GM18499 (cell line): ENCODE data around the gene SHROOM3.

Experiments
- ATAC-seq: cut with Tn5 transposase; IDR thresholded peaks from one replicate; pipeline ENCODE4 v1.9.1; 2021; ENCODE audit warnings: moderate number of reproducible peaks; ENCODE audit not compliant: insufficient read depth, unreplicated experiment

Gene SHROOM3

GRCh38 chr4:76791479-76791878, 356.4 kb downstream of the SHROOM3 start:
- ATAC-seq, result no peak

DNA sequence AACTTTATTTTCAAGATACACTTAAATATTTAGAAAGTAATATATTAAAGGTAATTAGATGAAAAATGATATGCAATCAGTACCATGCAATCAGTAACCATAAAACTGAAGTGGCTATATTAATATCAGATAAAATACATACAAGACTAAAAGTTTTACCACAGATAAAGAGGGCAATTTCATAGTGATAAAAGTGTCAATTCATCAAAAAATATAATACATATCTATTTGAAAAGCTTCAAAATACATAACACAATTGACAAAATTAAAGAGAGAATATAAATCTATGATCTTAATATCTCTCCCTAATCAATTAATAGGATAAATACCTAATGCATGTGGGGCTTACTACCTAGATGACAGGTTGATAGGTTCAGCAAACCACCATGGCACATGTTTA, 357.4 kb downstream of the SHROOM3 start:
- ATAC-seq, result no peak

- no peak for ATAC-seq
Observed at GRCh38 chr4:76795243-76795642, 360.2 kb downstream of the SHROOM3 start.

DNA sequence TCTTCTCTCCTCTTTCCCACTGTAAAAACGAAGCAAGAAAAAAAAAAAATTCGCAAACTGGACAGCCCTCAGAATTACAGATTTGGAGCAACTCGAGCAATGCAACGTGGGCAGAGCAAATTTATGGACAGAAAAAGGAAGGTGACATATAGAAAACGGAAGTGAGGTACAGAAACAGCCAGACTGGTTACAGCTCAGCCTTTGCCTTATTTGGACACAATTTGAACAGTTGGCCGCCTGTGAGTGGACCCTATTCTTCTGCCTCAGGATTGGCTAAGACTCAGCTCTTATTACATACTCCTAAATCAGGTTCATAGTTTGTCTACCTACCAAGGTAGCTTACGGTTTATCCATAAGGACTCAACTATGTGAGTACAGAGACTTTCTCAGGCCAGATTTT, 364.1 kb downstream of the SHROOM3 start:
- ATAC-seq, result no peak

DNA sequence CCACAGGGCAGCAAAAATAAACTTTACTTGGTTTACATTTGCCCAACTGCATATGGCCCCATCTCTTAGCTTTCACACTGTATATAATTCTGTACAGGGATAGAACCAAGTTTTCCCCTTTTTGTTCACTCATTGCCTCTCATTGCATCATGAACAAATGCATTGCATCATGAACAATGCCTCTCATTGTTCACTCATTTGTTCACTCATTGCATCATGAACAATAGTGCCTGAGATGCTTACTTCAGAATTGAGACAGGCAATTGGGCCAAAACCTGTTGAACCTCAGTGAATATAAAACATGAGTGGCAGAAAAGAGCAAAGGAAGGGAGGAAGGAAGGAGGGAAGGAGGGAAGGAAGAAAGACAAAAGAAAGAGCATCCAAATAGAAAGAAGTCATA, 364.7 kb downstream of the SHROOM3 start:
- no peak for ATAC-seq

DNA sequence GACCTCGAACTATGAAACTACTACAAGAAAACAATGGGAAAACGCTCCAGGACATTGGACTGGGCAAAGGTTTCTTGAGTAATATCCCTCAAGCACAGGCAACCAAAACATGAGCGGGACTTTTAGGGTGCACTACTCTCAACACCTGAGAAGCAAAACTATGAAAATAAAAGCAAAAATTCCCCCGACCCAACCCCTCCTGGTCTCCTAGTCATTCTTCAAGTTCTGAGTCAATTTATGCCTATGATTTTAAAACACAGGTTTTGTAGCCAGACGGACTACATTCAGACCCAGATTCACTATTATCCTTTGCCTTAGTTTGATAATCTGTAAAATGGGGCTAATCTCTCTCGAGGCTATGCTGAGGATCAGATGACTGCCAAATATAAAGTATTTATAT, 365.9 kb downstream of the SHROOM3 start:
- no peak for ATAC-seq

- no peak for ATAC-seq
Observed at GRCh38 chr4:76801621-76802235, 366.7 kb downstream of the SHROOM3 start.

DNA sequence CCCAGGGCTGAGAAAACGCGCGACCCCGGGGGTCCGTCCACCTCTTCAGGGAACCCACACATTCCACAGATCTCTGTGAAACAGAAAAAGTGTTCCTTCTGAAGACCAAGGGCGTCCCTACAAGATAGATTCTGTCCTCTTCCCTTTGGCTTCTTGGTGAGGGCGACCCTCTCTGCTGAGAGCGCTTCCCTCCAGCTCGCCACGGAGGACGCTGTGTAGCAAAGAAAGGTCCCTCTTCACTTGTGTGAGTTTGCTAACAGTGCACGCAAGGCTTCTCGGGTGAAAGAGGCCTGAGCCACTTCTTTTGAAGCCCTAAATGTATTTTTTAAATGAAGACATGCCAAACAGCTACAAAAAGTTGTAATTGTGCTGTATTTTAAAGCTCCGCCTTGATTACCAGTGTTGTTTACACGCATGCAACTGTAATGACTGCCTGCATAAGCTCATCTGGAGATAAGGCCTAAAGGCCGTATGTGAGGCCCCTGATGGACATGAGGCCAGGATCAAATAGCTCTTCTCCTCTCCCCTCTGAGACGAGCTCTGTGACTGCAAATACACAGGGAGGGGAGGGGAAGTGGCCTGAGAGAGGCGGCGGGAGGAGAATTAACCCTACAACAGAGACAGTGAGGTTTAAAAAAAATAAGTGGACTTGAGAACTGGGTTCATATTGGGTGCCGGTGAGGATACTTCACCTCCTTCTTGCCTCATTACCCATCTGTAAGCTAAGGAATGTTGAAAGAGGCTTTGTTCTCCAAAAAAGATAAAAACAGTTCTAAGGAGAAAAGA, 367.4 kb downstream of the SHROOM3 start:
- no peak for ATAC-seq

DNA sequence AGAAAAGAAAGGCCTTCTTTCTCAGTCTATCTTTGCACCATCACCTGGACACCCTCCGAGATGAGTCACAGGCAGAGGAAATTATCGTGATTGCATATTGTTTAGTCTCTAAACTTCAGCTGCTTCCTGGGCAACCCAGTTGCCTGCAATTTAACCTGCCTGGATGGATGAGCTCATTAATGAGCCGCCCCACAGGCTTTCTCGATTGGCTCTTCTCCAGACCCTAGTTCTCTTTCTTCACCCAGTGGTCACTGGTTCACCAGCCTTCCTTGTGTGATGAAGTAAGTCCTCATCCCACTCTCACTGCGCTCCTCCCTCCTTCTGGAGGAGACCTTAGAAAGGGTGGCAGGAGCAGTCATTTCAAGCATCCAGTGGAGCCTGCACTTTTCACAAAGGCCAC, 368.5 kb downstream of the SHROOM3 start:
- ATAC-seq, result no peak

- ATAC-seq, result no peak
Observed at GRCh38 chr4:76804096-76804495, 369.1 kb downstream of the SHROOM3 start.

GRCh38 chr4:76806346-76806745, 371.3 kb downstream of the SHROOM3 start:
- ATAC-seq, result no peak

DNA sequence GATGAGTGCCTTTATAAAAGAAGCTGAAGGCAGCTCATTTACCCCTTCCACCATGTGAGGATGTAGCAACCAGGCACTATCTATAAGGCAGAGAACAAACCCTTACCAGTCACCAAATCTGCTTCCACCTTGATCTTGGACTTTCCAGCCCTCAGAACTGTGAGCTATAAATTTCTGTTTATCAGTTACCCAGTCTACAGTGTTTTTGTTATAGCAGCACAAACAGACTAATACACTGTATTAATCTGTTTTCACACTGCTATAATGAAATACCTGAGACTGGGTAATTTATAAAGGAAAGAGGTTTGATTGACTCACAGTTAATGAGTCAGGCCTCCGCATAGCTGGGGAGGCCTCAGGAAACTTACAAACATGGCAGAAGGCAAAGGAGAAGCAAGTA, 371.7 kb downstream of the SHROOM3 start:
- no peak for ATAC-seq

GRCh38 chr4:76809594-76810305, 374.7 kb downstream of the SHROOM3 start:
- ATAC-seq, result no peak

- no peak for ATAC-seq
Observed at GRCh38 chr4:76811604-76812412, 376.8 kb downstream of the SHROOM3 start.

GRCh38 chr4:76813070-76813469, 378.0 kb downstream of the SHROOM3 start:
- no peak for ATAC-seq

DNA sequence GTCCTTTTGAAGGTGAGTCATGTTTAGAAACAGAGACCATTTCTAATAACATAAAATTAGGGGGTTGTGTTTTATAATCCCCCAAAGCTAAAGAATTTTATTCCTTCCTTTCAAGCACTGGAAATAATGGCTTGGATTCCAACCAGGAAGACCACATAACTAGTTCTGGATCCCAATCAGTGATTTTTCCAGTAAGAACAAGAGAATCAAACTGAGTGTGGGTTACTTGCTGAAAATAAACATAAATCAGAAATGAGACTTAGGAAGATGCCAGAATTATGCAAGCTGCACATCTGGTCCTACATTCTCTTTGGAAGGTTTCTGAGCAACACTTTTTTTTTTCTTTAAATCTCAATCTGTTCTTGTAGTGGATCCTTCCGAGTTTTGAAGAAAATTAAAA, 386.6 kb downstream of the SHROOM3 start:
- no peak for ATAC-seq

DNA sequence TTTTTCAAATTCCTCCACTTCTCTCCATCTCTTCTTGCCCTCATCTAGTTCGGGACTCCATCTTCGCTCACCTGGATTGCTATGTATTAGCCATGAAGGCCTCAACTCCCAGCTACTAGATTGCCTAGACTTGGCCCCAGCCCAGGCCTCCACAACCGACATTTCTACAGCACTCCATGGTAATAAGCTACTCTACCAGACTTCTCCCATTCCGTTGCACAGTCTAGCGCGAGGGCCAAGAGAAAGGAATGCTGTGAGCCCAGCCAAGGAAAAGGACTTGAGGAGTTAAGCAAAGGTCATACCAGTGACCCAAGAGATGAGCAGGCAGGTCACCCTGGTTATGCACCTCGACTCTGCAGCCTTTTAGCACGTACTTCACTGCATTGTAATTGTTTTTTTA, 387.3 kb downstream of the SHROOM3 start:
- no peak for ATAC-seq

DNA sequence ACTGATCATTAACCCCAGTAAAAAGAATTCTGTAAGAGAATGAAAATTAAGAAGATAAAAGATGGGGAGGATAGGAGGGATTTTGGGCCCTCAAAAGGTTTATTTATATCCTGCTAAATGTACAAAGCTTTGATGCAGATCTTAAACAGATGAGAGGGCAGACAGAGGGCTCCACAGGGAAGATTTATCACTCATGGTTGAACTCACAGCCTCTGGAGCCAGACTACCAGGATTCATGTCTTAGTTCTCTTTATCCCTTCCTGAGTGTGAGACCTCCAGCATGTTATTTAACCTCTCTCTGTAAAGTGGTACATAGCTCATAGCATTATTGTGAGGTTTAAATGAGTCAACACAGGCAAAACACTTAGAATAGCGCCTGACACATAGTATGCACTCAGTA, 388.5 kb downstream of the SHROOM3 start:
- ATAC-seq, result no peak

DNA sequence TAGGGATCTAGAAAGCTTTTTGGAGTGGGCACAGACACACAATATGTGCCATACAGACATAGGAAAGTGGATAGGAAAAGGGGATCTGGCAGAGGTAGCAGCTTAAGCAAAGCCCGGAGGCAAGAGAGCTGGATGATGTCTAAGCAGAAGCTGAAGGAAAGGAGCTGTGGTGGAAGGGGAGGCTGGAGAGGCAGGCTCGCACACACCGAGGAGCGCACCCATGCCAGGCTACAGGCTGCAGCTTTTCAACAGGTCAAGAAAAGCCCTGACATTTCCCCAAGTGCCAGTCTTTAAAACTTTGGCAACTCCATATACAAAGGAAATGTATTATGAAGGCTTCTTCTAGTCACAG, 395.6 kb downstream of the SHROOM3 start:
- no peak for ATAC-seq

- ATAC-seq, result no peak
Observed at GRCh38 chr4:76830964-76831703, 396.1 kb downstream of the SHROOM3 start.
